Spinal cord (tissue), 10 donors: ENCODE results near the gene SLC4A2. TPM values are rescaled to one million over a fixed set of nuclear protein-coding genes. Genes with fewer than 3 reads are reported as not detected.

Source experiments
- DNase-seq, 6 donors: peaks; one replicate each; pipeline versions ENCODE4 v3.0.0 to v3.0.0-alpha.2; 2013 to 2015; ENCODE audit warnings: low spot score in 6 of 6, low read depth in 4 of 6
- H3K27ac ChIP-seq: one replicate; pipeline ENCODE4 v1.5.1; 2013; ENCODE audit warnings: low read depth, low read length, control low read depth
- H3K27me3 ChIP-seq: one replicate; pipeline ENCODE4 v1.6.1; 2013; ENCODE audit warnings: low read length; ENCODE audit not compliant: control insufficient read depth, insufficient read depth
- H3K36me3 ChIP-seq: one replicate; pipeline ENCODE4 v1.6.1; 2013; ENCODE audit warnings: low read length; ENCODE audit not compliant: control insufficient read depth, insufficient read depth
- H3K4me1 ChIP-seq: one replicate; pipeline ENCODE4 v1.6.1; 2013; ENCODE audit warnings: low read length; ENCODE audit not compliant: control insufficient read depth, insufficient read depth
- H3K4me3 ChIP-seq: one replicate; pipeline ENCODE4 v1.5.1; 2013; ENCODE audit warnings: low read depth, low read length, control low read depth
- H3K9me3 ChIP-seq: one replicate; pipeline ENCODE4 v1.6.1; 2013; ENCODE audit warnings: low read length; ENCODE audit not compliant: control insufficient read depth, insufficient read depth
- WGBS: methylation state at CpG from one replicate; pipeline ENCODE4 v1.1.5; 2013; ENCODE audit warnings: missing lambda C conversion rate; ENCODE audit not compliant: insufficient coverage; 5-methylcytosine and 5-hydroxymethylcytosine counted together
- polyA plus RNA-seq, 2 donors: library from polyadenylated mRNA; unstranded; fragments of 120-200 nt; gene quantifications; one replicate each; pipeline ENCODE4 v1.2.1, GENCODE V29; 2013; ENCODE audit not compliant: insufficient read length in 2 of 2
- total RNA-seq, 2 donors: library from RNA; depleted of rRNA in 1 of 2; stranded (reverse); fragments of 120-200 nt in 1 of 2; fragments of >200 nt in 1 of 2; gene quantifications; one replicate each; pipeline versions ENCODE4 v1.2.3 to v1.2.4, GENCODE V29; 2013 to 2014
- donor health status: healthy.

Gene SLC4A2
- total and polyA plus RNA-seq, 4 donors, result 27.5 to 101 (median 79.5) TPM

- no peaks in the 10 kb centered on the region for H3K9me3 ChIP-seq
- H3K4me1 ChIP-seq, result peaks cover 70% of the 10 kb centered on the region
- peaks cover 32% of the 10 kb centered on the region for H3K36me3 ChIP-seq
- H3K27ac ChIP-seq, result peak within 1 kb of the TSS; percentile 33
- peak in 2 of 6 donors; percentile 90 to 93 for DNase-seq
- H3K27me3 ChIP-seq, result no peaks in the 10 kb centered on the region
- H3K4me3 ChIP-seq, result peak within 1 kb of the TSS; percentile 68
- WGBS, result under 1% methylated on average over 58 of the region's 69 CpGs
Observed at GRCh38 chr7:151083071-151083823, 23.9 kb downstream of the SLC4A2 start, which contains the start of gene TMUB1. Gene TMUB1 (minus strand): TSS chr7:151083493. CDS start chr7:151082563, 930 bp downstream.

GRCh38 chr7:151083824-151084160 lies 24.4 kb downstream of the SLC4A2 start:
- 11% methylated on average over 2 of the region's 3 CpGs for WGBS
- Histone ChIP-seq H3K27ac (peak overlapping the region; percentile 33), H3K4me3 (peak overlapping the region; percentile 68), H3K27me3 (no peaks in the 10 kb centered on the region), H3K4me1 (peaks cover 70% of the 10 kb centered on the region), H3K36me3 (peaks cover 31% of the 10 kb centered on the region), H3K9me3 (no peaks in the 10 kb centered on the region)
- DNase-seq, result no peak

DNA sequence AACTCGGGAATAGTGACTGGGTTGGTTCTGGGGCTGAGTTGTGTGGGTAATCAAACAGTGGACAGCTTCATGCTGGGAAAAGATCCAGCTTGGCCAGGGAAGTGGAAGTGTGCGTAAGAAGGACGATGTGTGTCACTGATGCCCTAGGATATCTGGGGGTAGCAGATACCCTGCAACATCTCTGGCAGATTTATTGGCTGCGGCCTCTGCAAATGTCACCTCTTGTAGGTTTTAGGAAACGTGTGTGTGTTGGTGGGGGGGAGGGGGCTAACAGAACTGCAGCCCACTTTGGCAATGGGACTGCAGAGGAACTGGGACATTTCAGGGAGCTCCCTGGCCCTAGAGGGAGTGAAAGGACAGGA lies 25.9 kb downstream of the SLC4A2 start:
- Histone ChIP-seq H3K4me1 (peaks cover 70% of the 10 kb centered on the region), H3K9me3 (no peaks in the 10 kb centered on the region), H3K4me3 (peak overlapping the region; percentile 68), H3K27me3 (no peaks in the 10 kb centered on the region), H3K36me3 (peaks cover 34% of the 10 kb centered on the region), H3K27ac (peak overlapping the region; percentile 97)
- WGBS, result 33% methylated on average over 5 of the region's 5 CpGs
- no peak for DNase-seq

GRCh38 chr7:151085691-151086620 lies 26.6 kb downstream of the SLC4A2 start, which contains the start of gene AGAP3:
Gene AGAP3 (plus strand): TSS chr7:151086475. CDS start chr7:151086742, 267 bp downstream.
- Histone ChIP-seq H3K27ac (peak within 1 kb of the TSS; percentile 97), H3K4me3 (peak within 1 kb of the TSS; percentile 74), H3K9me3 (no peaks in the 10 kb centered on the region), H3K36me3 (peaks cover 36% of the 10 kb centered on the region), H3K27me3 (no peaks in the 10 kb centered on the region), H3K4me1 (peaks cover 72% of the 10 kb centered on the region)
- DNase-seq, result peak in 5 of 6 donors; percentile 53 to 94 (median 76)
- under 1% methylated on average over 72 of the region's 84 CpGs for WGBS

GRCh38 chr7:151086802-151087244 lies 27.4 kb downstream of the SLC4A2 start:
- H3K27me3 ChIP-seq, result no peaks in the 10 kb centered on the region
- DNase-seq, result peak in 2 of 6 donors; percentile 72 to 73
- peaks cover 35% of the 10 kb centered on the region for H3K36me3 ChIP-seq
- WGBS, result 0% methylated on average over 56 of the region's 56 CpGs
- H3K9me3 ChIP-seq, result no peaks in the 10 kb centered on the region
- peaks cover 70% of the 10 kb centered on the region for H3K4me1 ChIP-seq
- H3K4me3 ChIP-seq, result peak overlapping the region; percentile 74
- H3K27ac ChIP-seq, result peak overlapping the region; percentile 80

DNA sequence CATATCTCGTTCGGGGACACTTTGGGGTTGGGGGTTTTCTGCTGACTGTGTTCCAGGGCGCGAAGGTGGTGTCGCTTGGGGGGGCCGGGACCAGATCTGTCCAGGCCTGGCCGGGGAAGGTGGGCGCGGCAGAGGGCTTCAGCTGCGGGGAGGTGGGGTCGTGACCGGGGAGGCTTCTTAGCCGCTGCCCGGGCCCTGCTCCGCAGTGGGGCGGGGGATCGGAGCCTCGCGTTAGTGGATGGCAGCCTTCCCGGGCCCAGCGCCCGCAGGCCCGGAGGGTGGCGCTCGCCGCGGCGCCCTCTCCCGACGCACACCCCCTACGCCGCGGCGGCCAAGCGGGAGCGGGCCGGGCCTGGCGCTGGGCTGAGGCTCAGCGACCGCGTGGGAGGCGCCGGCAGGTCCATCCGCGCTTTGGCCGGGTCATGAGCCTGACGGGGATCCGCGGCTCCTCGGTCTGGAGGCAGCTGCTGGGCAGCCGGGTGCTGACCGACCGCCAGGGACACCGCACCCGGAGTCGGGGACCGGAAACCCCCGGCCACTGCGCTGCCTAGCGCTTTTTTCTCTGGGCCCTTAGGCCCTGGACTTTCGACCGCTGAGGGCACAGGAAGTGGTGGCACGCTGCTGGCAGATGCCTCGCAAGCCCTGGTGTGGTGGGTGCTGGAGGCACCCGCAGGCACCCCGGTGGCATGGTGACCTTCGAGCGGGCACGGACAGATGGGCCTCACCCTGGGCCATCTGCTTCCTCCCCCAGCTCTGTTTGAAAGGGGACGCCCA lies 28.0 kb downstream of the SLC4A2 start:
- peak in 2 of 6 donors; percentile 76 to 87 for DNase-seq
- Histone ChIP-seq H3K9me3 (no peaks in the 10 kb centered on the region), H3K27ac (peak overlapping the region; percentile 80), H3K27me3 (no peaks in the 10 kb centered on the region), H3K4me3 (peak overlapping the region; percentile 74), H3K4me1 (peaks cover 64% of the 10 kb centered on the region), H3K36me3 (peaks cover 35% of the 10 kb centered on the region)
- WGBS, result under 1% methylated on average over 70 of the region's 70 CpGs

DNA sequence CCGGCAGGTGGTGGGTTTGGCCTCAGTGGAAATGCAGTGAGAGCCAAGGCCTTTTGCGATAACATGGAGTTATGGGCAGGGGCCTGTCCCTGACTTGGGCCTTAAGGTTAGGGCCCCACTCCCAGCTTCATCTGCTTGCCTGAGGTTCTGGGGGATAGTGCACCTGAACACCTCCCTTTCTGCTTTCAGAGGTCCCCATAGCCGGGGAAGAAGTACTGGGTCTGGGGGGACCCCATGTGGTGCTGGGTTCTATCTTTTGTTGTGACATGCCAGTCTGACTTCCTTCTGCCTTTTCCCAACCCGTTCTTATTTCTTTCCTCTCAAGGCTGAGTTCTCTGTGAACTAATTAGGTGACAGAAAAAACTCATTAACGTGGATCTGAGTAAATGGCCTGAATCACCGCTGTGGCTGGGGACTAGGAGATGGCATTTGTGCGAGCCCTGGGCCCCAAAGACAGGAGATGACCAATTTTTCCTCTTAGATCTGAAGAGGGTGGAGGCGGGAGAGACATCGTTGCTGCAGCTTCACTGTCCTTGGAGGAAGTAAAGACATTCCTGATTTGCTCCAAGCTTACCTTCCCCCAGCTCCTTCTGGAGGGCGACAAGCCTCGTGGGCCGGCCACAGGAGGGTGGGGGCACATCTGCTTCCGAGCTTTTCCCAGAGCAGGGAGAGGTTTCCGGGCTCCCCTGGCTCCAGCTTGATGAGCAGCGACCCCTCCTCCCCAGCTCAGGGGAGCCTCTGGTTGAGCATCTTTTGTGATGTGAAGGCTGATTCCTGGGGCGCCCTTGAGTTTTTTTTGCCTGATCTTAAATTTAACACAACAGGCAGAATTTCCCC lies 28.8 kb downstream of the SLC4A2 start:
- H3K9me3 ChIP-seq, result no peaks in the 10 kb centered on the region
- no peaks in the 10 kb centered on the region for H3K27me3 ChIP-seq
- peak overlapping the region; percentile 73 for H3K27ac ChIP-seq
- H3K4me3 ChIP-seq, result peak overlapping the region; percentile 74
- peaks cover 57% of the 10 kb centered on the region for H3K4me1 ChIP-seq
- H3K36me3 ChIP-seq, result peaks cover 34% of the 10 kb centered on the region
- DNase-seq, result peak in 2 of 6 donors; percentile 31 to 55
- WGBS, result 19% methylated on average over 11 of the region's 16 CpGs

DNA sequence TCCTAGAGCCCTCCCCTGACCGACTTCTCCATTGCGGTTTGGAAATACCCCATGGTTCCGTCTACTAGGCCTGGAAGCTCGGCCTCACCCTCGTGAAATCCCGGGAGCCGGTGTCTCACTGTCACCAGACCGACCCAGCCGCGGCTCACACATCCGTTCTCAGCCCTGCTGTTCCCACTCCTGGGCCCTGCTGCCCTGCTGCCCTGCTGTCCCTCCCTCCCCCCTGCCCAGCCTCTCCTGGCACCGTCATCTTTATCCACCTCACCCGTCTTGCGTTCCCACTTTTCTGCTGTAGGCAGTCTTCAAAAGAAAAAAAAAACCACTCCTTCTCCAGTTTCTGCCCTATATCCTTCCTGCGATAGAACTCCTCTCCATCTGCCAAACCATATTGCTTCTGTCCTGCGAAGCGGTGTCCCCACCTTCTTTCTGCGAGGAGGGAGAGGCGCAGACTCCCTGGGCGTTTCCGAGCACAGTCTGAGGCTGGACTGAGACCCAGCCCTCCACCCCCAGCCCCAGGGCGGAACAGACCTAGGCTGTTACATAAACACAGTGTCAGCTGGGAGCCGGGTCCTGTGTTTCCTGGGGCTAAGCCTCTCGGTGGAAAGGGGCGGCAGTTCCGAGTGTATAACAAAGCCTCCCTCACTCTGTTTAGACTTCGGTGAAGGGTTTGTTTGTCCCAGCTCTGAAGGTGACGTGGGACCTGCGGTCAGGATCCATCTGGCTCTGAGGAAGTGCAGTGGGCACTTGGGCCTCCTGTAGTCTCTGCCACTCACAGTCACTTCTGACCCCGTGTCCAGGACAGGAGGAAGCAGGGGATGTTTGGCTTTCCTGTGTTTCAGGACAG lies 29.7 kb downstream of the SLC4A2 start:
- peaks cover 51% of the 10 kb centered on the region for H3K4me1 ChIP-seq
- peaks cover 37% of the 10 kb centered on the region for H3K36me3 ChIP-seq
- peak in 2 of 6 donors; percentile 13 to 75 for DNase-seq
- H3K9me3 ChIP-seq, result no peaks in the 10 kb centered on the region
- H3K27ac ChIP-seq, result peak overlapping the region; percentile 73
- peak overlapping the region; percentile 14 for H3K4me3 ChIP-seq
- WGBS, result 22% methylated on average over 20 of the region's 30 CpGs
- H3K27me3 ChIP-seq, result no peaks in the 10 kb centered on the region
